Cardiac fibroblast (primary cell): ENCODE results near the gene TMEM72.
A peak's percentile ranks its signal among the peaks of the same experiment; 100 is the strongest.

Experiments used
- DNase-seq, 2 donors: peaks; one replicate each; pipeline versions ENCODE4 v3.0.0 to v3.0.0-alpha.2; 2010; ENCODE audit warnings: low read depth in 2 of 2
- H3K4me3 ChIP-seq, 2 donors: replicated peaks in 1 of 2; 1 replicate in 1 of 2; 2 replicates in 1 of 2; pipeline ENCODE4 v1.5.1; 2011; ENCODE audit warnings: low read depth in 2 of 2, low read length in 2 of 2, mild to moderate bottlenecking in 2 of 2, moderate library complexity in 1 of 2
- TF ChIP-seq, protein P1 (sequence below): IDR thresholded peaks from one replicate; pipeline ENCODE4 v1.5.1; 2011; ENCODE audit warnings: low read depth, mild to moderate bottlenecking, low read length, inconsistent platforms

TMEM72 gene

DNA sequence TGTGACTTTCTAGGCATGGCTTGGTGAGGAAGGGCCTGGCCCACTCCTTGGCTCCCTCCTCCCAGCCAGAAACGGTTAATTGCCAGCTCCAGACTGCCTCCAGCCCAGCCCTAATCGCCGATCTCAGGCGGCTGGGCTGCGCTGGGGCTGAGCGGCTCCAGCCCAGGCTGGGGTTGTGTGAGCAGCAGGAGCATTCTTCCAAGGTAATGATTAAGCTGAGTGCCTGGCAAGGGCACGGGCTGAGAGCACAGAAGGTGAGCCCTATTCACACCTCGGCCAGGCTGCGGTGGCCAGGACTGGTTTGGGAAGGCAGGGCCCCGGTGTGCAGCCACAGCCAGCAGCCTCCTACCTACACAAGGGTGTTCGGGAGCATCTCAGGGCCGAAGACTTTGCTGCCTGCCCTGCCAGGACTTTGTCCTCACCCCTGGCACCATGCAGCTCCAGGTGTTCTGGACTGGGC is at the start of gene TMEM72:
TMEM72 (plus strand) TSS at position 257 of the 460 bp plus-strand sequence; CDS start at position 433, 176 bp downstream.
- TF ChIP-seq, protein P1, sequence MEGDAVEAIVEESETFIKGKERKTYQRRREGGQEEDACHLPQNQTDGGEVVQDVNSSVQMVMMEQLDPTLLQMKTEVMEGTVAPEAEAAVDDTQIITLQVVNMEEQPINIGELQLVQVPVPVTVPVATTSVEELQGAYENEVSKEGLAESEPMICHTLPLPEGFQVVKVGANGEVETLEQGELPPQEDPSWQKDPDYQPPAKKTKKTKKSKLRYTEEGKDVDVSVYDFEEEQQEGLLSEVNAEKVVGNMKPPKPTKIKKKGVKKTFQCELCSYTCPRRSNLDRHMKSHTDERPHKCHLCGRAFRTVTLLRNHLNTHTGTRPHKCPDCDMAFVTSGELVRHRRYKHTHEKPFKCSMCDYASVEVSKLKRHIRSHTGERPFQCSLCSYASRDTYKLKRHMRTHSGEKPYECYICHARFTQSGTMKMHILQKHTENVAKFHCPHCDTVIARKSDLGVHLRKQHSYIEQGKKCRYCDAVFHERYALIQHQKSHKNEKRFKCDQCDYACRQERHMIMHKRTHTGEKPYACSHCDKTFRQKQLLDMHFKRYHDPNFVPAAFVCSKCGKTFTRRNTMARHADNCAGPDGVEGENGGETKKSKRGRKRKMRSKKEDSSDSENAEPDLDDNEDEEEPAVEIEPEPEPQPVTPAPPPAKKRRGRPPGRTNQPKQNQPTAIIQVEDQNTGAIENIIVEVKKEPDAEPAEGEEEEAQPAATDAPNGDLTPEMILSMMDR = no peak
- H3K4me3 ChIP-seq = no peak within 1 kb of the TSS
- no peak for DNase-seq

DNA sequence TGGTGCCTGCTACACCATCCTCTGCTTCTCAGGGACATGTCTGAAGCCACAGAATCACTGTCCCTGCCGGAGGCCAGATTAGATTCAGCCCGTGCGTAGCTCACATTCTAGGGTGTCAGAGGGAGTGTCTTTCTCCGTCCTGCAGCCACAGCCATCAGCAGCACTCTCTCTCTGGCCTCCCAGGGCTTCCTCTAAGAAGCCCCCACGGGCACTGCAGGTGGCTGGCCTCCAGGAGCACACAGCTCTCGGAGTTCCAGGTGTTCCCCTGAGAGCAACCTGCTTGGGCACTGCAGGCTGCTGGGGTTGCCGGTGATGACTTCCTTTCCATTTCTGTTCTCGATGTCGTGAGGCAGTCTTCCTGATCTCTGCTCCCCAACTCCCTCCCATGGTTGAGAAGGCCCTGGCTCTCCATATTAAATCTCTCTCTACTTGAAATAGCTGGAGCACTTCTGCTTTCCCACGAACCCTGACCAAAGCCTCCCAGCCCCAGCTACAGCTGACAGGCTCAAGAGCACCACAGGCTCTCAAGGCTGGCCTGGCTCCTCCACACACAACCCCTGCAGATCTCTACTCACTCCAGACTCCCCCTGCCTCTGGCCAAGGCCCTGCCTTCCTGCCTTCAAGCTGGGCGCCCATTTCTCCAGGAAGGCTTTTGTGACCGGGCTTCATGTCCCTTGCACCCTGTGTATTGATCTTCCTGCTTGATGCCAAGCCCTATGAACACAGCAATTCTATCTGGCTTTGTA is 49.0 kb upstream of the TMEM72 start:
- H3K4me3 ChIP-seq = no peak overlapping the region
- DNase-seq = no peak
- TF ChIP-seq, protein P1 = no peak

- TF ChIP-seq, protein P1 = no peak
- no peak for DNase-seq
- no peak overlapping the region for H3K4me3 ChIP-seq
Observed at GRCh38 chr10:44862924-44863323, 48.2 kb upstream of the TMEM72 start.

GRCh38 chr10:44863344-44864047 is 47.6 kb upstream of the TMEM72 start:
- no peak for DNase-seq
- TF ChIP-seq, protein P1 = no peak
- H3K4me3 ChIP-seq = no peak overlapping the region

DNA sequence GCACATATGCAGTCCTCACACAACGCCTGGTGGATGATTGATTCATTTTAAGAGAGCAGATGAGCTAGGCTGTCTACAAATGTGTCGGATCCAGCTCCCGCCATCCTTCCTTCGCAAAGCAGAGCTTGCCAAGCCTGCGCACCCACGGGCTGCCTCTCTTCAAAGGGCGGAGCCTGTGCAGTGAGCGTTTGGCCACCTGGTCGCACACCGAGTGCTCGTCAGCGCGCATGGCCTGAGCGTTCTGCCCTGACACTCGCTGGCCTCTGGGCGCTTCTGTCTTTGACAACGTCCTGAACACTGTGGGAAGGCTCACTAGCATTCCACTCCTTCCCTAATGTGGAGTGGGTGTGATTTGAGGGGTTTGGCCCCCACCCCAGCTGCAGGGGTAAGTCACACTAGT is 47.1 kb upstream of the TMEM72 start:
- TF ChIP-seq, protein P1 = no peak
- no peak for DNase-seq
- peak overlapping the region in 1 of 2 donors; percentile 64 for H3K4me3 ChIP-seq

GRCh38 chr10:44864637-44865288 is 46.4 kb upstream of the TMEM72 start:
- TF ChIP-seq, protein P1 = peak; percentile 96
- DNase-seq = peak; percentile 88

More at GRCh38 chr10:44864637-44865288, 46.4 kb upstream of the TMEM72 start:
- peak overlapping the region; percentile 38 to 64 for H3K4me3 ChIP-seq
